GM19099 (cell line): Measurements from ENCODE around the gene HOXD8.

Source experiments
- POLR2A ChIP-seq: IDR thresholded peaks from 3 replicates; pipeline ENCODE4 v1.6.1; 2011; ENCODE audit warnings: low read depth; ENCODE audit not compliant: insufficient read length; ENCODE audit errors: extremely low read depth

Gene HOXD8

DNA sequence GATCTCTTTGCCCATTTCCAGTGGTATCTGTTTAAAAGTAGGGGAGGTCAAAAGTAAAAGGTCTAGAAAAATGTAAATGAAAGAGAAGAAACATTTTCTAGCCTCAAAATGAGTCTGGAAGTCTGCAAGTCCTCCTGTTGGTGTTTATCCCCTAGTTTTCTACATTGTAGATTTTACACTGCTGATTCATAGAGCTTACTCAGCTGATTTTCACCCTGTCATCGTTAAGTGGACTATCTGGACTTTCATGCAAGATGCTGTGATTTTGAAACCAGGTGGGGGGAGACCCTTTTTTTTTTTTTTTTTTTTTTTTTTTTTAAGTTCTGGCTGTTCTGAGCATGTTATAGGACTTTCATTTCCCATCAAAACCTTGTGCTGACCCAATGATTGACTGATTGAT lies 37.9 kb downstream of the HOXD8 start:
- no peak for TF ChIP-seq POLR2A

- TF ChIP-seq POLR2A: no peak
These were observed 39.7 kb downstream of the HOXD8 start for GRCh38 chr2:176169181-176169580.

GRCh38 chr2:176169711-176170110 lies 40.2 kb downstream of the HOXD8 start:
- TF ChIP-seq POLR2A: no peak

DNA sequence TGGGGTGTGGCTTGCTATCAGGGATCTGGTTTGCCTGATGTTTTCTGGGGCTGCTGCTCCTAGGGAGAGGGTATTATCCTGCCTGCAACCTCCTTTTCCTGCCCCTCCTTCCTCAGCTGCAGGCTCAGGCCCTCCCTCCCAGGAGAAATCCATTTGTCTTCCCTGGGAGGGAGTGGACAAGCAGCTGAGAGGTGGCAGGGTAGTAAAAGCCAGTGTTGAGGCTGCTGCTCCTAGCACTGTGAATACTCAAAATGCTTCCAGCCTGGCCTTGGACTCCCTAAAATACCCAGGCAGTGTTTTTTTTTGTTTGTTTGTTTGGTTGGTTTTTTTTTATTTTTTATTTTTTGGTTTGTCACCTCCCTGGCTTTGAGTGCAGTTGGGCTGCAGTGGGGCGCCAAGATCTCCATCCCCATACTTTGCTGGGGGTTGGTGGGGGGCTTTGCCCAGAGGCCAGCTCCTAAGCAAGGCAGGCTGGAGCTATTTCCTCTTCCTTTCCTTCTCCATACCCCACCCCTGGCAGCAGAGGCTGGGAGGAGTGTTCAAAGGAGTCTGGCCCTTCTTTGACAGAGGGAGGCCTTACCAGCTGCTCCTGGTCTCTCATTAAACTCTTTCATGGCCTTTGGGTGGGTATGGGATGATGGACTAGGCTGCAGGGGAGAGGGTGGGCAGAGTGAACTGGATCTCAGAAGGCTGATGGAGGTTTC lies 41.2 kb downstream of the HOXD8 start:
- no peak for TF ChIP-seq POLR2A

GRCh38 chr2:176171351-176172006 lies 42.0 kb downstream of the HOXD8 start:
- TF ChIP-seq POLR2A: no peak

GRCh38 chr2:176172007-176172894 lies 42.7 kb downstream of the HOXD8 start:
- no peak for TF ChIP-seq POLR2A

- no peak for TF ChIP-seq POLR2A
These were observed 43.5 kb downstream of the HOXD8 start for GRCh38 chr2:176172895-176173566.

- no peak for TF ChIP-seq POLR2A
These were observed 44.3 kb downstream of the HOXD8 start for GRCh38 chr2:176173567-176174381.

DNA sequence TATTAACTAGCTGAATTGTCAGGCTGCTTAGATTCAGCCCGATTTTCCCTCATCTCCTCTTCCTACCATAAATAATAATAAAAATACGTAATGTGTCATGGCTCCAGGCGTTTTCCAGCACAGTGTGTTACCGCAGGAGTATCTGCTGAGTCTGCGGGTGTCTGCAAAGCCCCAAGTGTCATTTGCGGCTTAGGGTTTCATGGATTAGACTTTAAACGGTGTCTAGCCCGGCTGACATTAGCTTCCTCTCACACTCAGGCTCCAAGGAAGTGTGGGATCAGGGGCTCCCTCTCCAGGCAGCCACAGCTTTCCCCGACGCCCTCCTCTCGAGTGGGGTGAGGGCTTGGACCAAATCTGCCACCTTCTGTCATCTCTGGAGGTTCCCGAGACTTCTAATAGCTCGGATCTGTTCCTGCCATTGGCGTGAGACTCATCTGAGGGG lies 44.9 kb downstream of the HOXD8 start:
- no peak for TF ChIP-seq POLR2A

DNA sequence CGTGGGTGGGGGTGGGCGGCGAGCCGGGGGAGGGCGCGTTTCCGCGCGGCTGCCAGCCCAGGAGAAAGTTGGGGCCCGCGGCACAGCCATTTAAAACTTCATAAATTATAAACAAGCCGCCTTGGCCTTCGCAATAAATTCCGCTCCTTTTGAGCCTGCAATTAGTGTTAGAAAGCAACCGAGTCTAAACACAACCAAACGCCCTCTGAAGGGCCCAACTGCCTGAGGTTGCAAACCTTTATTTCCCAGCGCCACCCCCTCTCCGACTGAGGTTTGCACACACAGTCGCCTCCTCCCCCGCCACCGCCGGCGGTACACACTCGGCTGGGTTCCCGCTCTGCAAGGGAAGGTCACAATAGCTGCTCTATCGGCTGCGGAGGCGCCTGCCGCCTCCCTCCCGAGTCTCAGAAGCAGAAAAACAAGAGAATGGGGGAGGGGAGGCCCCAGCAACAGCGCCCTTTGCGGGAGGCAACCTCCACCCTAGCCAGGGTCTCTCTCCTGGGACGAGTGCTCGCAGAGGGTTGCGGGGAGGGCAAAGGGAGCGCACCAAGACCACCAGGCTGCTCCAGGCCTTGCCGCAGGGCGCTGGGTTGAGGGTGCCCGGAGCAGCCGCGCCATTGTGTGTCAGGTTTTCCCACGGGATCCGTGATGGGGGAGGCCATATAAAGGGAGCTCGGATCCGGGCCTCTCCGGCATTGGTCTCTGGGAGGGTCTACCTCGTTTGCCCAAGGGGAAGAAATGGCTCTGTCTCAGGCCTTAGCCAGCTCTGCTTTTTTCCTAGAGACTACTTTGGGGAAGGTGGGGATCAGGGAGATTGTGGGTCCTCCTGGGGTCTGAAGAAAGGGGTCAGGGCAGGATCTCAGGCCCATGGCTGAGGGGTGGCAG lies 45.6 kb downstream of the HOXD8 start:
- TF ChIP-seq POLR2A: no peak

- TF ChIP-seq POLR2A: no peak
These were observed 46.5 kb downstream of the HOXD8 start for GRCh38 chr2:176175709-176176607.

GRCh38 chr2:176177580-176178037 lies 48.1 kb downstream of the HOXD8 start:
- no peak for TF ChIP-seq POLR2A
